CD4-positive, alpha-beta T cell treated with Interleukin-17A for 1 hour (primary cell): ENCODE data around the gene HSD17B13.
"Not testable (repeated sequence)": the region's sequence is repeated elsewhere in the genome, so short reads cannot be mapped to it uniquely, and the experiment has no call there.

Experiments
- DNase-seq: peaks from one replicate; pipeline ENCODE4 v3.0.0-alpha.2; 2020

HSD17B13 gene

GRCh38 chr4:87315000-87315399, 7.7 kb downstream of the HSD17B13 start:
- DNase-seq: not testable (repeated sequence)

DNA sequence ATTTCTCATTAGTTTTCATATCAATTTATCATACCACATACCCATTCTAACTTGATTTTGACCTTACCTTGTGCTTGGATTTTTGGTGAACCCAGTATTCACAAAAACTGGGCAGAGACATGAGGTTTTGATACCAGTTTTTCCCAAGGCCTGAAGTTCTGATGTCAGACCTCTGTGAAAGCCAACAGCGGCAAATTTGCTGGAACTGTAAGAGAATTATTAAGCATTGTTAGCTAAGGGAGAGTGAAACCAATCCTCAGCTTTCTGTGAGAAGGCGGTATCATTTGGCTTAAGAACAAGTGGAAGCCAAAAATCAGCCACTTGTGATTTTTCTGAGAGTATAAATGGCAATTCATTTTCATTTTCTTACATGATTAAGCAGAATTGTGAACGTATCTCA, 8.9 kb downstream of the HSD17B13 start:
- DNase-seq: no peak

- no peak for DNase-seq
Observed at GRCh38 chr4:87311684-87312083, 11.0 kb downstream of the HSD17B13 start.

DNA sequence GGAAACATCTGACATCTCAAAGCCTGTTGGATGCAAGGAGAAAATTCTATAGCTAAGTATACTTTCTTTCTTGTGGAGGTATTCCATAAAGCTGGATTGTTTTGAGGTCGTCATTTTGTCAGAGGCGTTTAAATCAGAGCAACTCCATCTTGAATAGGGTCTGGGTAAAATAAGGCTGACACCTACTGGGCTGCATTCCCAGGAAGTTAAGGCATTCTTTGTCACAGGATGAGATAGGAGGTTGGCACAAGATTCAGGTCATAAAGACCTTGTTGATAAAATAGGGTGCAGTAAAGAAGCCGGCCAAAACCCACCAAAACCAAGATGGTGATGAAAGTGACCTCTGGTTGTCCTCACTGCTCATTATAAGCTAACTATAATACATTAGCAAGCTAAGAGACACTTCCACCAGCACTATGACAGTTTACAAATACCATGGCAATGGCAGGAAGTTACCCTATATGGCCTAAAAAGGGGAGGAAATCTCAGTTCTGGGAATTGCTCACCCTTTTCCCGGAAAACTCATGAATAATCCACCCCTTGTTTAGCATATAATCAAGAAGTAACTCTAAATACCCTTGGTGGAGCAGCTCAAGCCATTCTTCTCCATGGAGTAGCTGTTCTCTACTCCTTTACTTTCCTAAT, 11.9 kb downstream of the HSD17B13 start:
- no peak for DNase-seq

DNA sequence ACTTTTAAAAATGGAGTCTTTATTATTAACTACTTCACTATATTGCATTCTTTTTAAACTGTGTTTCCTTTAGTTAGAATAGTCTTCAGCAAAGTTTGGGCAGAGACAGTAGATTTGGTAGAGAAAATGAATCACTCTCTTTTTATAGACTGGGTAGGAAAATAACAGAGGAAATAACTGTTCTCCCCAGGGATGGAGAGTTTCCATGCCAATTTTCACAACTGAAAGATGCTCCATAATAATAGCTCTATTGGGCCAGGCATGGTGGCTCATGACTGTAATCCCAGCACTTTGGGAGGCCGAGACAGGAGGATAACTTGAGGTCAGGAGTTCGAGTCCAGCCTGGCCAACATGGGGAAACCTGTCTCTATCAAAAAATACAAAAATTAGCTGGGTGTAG, 13.1 kb downstream of the HSD17B13 start:
- no peak for DNase-seq

- no peak for DNase-seq
Observed at GRCh38 chr4:87306056-87306455, 16.6 kb downstream of the HSD17B13 start.

DNA sequence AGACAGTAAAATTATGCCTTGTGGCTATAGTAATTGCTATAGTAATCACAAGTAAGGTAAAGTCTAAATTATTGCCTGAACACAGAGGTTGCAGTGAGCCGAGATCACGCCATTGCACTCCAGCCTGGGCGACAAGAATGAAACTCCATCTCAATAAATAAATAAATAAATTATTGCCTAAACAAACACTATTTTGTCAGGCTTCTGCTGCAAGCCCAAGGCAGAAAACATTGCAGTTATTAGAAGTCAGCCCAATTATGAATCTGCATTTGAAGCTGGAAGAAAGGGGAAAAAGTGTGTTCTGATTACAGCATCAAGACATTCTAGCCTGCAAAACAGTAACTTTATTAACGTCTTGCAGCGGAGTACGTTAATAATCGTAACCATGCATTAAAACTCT, 17.1 kb downstream of the HSD17B13 start:
- DNase-seq: no peak

- DNase-seq: no peak
Observed at GRCh38 chr4:87304745-87305432, 17.8 kb downstream of the HSD17B13 start.

DNA sequence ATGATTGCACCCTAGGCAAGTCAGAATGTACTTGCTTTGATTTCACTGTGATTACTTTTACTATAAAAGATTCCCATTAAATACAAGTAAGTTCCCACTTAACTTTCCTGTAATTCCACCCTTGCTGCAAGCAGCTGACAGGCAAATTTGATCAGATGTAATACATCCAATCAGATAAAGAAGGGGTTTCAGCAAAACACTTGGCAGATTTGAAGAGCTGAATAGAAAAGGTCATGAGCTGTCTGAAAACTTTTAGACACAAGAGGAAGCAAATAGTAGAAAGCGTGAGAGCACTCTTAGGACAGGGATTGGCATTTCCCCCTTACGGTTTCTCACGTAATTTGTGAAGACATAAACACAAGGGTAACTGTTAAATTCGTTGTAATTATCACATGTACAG, 22.8 kb downstream of the HSD17B13 start:
- no peak for DNase-seq

GRCh38 chr4:87298362-87298761, 24.3 kb downstream of the HSD17B13 start:
- no peak for DNase-seq

DNA sequence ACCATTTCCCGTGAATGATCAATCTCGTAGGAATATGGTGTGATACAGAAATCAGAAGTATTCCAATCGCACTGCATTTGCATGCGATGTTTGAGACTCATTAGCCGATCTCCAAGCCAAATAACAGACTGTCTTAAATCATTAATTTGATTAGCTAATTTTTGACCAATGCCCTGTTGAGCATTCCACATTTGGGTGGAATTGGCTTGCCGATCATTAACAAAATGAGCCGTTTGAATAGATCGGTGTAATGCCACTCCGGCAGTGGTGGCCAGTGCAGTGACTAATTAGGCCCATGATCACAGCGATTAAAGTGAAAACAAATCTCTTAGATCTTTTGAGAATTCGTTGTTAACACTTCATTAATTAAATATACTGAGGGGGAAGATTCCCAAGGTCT, 27.8 kb downstream of the HSD17B13 start:
- not testable (repeated sequence) for DNase-seq

GRCh38 chr4:87293889-87294288, 28.8 kb downstream of the HSD17B13 start:
- not testable (repeated sequence) for DNase-seq

DNA sequence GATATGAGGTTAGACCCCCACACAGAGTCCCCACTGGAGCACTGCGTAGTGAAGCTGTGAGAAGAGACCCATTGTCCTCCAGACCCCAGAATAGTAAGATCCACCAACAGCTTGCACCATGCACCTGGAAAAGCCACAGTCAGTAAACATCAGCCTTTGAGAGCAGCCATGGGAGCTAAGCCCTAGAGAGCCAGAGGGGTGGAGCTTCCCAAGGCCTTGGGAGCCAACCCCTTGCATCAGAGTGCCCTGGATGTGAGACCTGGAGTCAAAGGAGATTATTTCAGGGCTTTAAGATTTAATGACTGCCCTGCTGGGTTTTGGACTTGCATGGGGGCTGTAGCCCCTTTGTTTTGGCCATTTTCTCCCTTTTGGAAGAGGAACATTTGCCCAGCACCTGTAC, 35.7 kb downstream of the HSD17B13 start:
- no peak for DNase-seq

DNA sequence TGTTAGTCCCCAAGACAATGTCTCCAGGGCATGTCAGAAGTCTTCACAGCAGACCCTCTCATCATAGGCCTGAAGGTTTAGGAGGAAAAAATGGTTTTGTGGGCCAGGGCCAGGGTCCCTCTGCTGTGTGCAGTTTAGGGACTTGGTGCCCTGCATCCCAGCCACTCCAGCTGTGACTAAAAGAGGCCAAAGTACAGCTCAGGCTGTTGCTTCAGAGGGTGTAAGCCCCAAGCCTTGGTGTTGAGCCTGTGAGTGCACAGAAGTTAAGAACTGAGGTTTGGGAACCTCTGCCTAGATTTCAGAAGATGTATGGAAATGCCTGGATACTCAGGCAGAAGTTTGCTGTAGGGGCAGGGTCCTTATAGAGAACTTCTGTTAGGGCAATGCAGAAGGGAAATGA, 38.4 kb downstream of the HSD17B13 start:
- DNase-seq: not testable (repeated sequence)

GRCh38 chr4:87283151-87283550, 39.5 kb downstream of the HSD17B13 start:
- DNase-seq: no peak

DNA sequence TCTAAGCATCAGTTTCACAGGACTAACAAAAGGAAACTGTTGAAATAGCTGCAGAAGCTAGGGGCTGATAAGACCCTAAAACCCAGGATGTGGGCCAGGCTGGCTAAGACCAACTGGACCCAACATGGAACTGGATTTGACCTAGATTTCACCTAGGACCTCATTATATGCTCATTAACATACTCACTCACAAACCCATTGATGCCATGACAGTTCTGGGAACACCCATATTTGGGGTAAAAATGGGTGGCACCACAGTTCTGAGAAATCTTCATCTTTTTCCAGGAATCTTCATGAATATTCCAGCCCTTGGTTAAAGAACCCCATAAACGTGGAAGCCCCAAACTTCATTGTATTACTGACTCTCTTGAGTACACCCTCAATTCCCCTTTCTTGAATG, 41.1 kb downstream of the HSD17B13 start:
- no peak for DNase-seq

- no peak for DNase-seq
Observed at GRCh38 chr4:87278335-87278794, 44.3 kb downstream of the HSD17B13 start.

DNA sequence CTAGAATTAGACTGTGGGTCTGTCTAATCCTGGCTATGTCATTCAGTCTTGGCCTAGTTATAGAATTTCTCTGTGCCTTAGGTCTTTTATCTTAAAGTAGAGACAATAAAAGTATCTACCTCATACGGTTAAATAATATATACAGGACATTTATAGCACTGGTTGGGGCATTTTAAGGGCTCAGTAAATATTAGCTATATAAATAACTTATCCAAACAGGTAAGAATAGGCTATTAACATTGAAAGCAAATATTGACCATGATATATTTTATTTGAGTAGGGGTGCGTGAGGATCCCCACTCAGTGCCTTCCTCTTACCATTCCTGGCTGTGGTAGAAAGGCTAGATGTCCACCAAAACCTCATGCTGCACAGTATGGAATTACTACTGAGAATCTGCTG, 47.4 kb downstream of the HSD17B13 start:
- no peak for DNase-seq

DNA sequence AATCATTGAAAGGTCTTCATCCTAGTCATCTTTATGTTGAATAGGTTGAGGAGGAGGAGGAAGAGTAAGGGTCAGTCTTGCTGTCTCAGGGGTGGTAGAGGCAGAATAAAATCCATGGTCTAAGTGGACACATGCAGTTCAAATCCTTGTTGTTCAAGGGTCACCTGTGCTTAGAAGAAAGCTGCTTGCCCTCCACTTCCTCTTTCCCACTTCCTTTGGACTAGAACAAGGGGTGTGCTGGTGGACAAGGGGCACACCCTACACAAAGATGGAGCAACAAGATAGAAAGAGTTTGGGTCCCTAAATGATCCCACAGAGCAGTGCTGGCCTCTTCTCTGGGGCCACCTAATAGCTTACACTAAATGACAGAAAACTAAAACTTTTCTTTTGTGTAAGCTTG, 47.9 kb downstream of the HSD17B13 start:
- no peak for DNase-seq

DNA sequence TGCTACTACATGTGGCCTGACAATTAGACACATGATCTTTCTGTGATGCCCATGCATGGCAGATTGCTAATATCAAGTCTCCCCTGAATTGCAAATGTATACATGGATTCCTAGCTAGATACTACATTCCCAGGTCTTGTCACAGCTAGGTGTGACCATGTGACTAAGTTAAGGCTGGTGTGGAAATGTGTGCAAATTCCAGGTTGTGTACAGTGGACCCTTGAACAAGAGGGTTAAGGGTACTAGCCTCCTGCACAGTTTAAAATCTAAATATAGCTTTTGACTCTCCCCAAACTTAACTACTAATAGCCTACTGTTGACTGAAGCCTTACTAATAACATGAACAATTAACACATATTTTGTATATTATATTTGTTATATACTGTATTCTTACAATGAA, 48.4 kb downstream of the HSD17B13 start:
- DNase-seq: no peak

GRCh38 chr4:87270825-87271224, 51.9 kb downstream of the HSD17B13 start:
- no peak for DNase-seq

DNA sequence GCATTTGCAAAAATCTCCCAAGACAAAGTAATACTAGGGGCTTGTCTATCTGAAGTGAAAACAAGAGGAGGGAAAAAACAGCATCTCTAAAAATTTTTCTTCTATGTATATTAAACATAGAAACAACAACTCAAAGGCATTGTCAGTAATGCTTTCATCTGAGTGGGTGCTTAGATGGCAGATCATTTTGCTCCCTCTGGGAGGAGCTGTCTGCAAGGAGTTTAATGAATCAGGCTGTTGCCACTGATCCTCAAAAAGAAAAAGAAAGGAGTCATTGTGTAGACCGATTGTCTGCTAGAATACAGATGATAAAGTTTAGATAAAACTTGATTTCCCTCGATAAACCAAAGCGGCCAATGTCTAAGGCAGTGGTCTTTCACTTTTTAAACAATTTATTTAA, 52.5 kb downstream of the HSD17B13 start:
- no peak for DNase-seq

GRCh38 chr4:87268411-87268810, 54.3 kb downstream of the HSD17B13 start:
- DNase-seq: no peak

GRCh38 chr4:87266986-87267385, 55.7 kb downstream of the HSD17B13 start:
- no peak for DNase-seq

DNA sequence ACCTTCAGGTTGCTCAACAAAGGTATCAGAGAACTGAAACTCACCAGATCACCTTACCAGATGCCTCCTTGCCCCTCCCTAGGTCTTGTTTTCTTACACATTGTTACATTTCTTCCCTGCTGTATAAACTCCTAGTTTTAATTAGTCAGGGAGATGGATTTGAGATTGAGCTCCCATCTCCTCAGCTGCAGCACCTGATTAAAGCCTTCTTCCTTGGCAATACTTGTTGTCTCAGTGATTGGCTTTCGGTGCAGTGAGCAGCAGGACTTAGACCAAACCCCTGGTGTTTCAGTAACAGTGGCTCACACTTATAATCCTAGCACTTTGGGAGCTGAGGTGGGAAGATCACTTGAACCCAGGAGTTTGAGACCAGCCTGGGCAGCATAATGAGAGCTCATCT, 59.8 kb downstream of the HSD17B13 start:
- DNase-seq: no peak
